Spleen (tissue), 11 donors: ENCODE results near the gene FLAD1. TPM values are rescaled to one million over a fixed set of nuclear protein-coding genes. Genes with fewer than 3 reads are reported as not detected.
A peak's percentile ranks its signal among the peaks of the same experiment; 100 is the strongest.

ENCODE experiments used
- DNase-seq: peaks from one replicate; pipeline ENCODE4 v3.0.0-alpha.2; 2020
- H3K27ac ChIP-seq, 8 donors: fragments of 200-600 bp; sonication (generic) in 7 of 8; 1 replicate in 4 of 8; 2 replicates in 4 of 8; pipeline versions ENCODE4 v1.5.0 to v1.8.0; 2016 to 2021; ENCODE audit warnings: inconsistent platforms in 4 of 8, mild to moderate bottlenecking in 4 of 8, moderate library complexity in 1 of 8
- H3K27me3 ChIP-seq, 7 donors: fragments of 200-600 bp; sonication (generic) in 6 of 7; replicated peaks in 1 of 7; 1 replicate in 4 of 7; 2 replicates in 3 of 7; pipeline versions ENCODE4 v1.5.0 to v1.8.0; 2016 to 2021; ENCODE audit warnings: inconsistent platforms in 3 of 7, mild to moderate bottlenecking in 1 of 7
- H3K36me3 ChIP-seq, 6 donors: fragments of 200-600 bp; sonication (generic) in 5 of 6; 1 replicate in 4 of 6; 2 replicates in 2 of 6; pipeline versions ENCODE4 v1.5.0 to v1.8.0; 2016 to 2021; ENCODE audit warnings: inconsistent platforms in 2 of 6
- H3K4me1 ChIP-seq, 6 donors: fragments of 200-600 bp; sonication (generic) in 5 of 6; 1 replicate in 3 of 6; 2 replicates in 3 of 6; pipeline versions ENCODE4 v1.5.0 to v1.8.0; 2016 to 2021; ENCODE audit warnings: inconsistent platforms in 3 of 6
- H3K4me3 ChIP-seq, 8 donors: fragments of 200-600 bp; sonication (generic) in 7 of 8; 1 replicate in 4 of 8; 2 replicates in 4 of 8; pipeline versions ENCODE4 v1.5.0 to v1.8.0; 2016 to 2021; ENCODE audit warnings: inconsistent platforms in 4 of 8, mild to moderate bottlenecking in 4 of 8, moderate library complexity in 2 of 8
- H3K9me3 ChIP-seq, 8 donors: fragments of 200-600 bp; sonication (generic) in 7 of 8; 1 replicate in 4 of 8; 2 replicates in 4 of 8; pipeline versions ENCODE4 v1.5.0 to v1.8.0; 2016 to 2021; ENCODE audit warnings: inconsistent platforms in 4 of 8
- CTCF ChIP-seq, 11 experiments: fragments of 200-600 bp in 7 of 11; fragments of 450-650 bp in 4 of 11; sonication (generic) in 4 of 11; IDR thresholded peaks in 8 of 11; conservative IDR thresholded peaks in 3 of 11; 1 replicate in 7 of 11; 2 replicates in 4 of 11; pipeline versions ENCODE4 v1.4.0 to v1.8.0; 2016 to 2021; ENCODE audit warnings: antibody characterized with exemption in 11 of 11, inconsistent platforms in 4 of 11, mild to moderate bottlenecking in 1 of 11
- POLR2A ChIP-seq, 3 donors: fragments of 450-650 bp; IDR thresholded peaks; one replicate each; pipeline ENCODE4 v1.5.1; 2017; ENCODE audit warnings: antibody characterized with exemption in 3 of 3, mild to moderate bottlenecking in 1 of 3
- POLR2AphosphoS5 ChIP-seq, 3 donors: sonication (generic); formaldehyde crosslinking; IDR thresholded peaks; one replicate each; pipeline ENCODE4 v1.5.1; 2017; ENCODE audit warnings: antibody characterized with exemption in 3 of 3
- WGBS, 5 donors: extraction: QIAGEN DNeasy Blood & Tissue Kit in 3 of 5; methylation state at CpG; one replicate each; pipeline versions ENCODE4 v1.1.5 to v1.1.7; 2013 to 2018; 5-methylcytosine and 5-hydroxymethylcytosine counted together
- intact Hi-C: fragments of 100-400 bp; cut with DNase I; formaldehyde crosslinking; loops from one replicate; pipeline ENCODE4 v1.15.0; 2023; ENCODE audit warnings: low total_unique reads
- polyA plus RNA-seq, 3 donors: library from polyadenylated mRNA; stranded (reverse); fragments of 200-250 nt; gene quantifications; one replicate each; pipeline ENCODE4 v1.2.1, GENCODE V29; 2013
- total RNA-seq, 7 donors: library from RNA; depleted of rRNA in 3 of 7; stranded (reverse); fragments of >200 nt in 3 of 7; fragmentation: NEBNext Ultra II Directional in 4 of 7; extraction: Animal tissue kit (Norgen Biotek cat#: 25700) in 4 of 7; gene quantifications; one replicate each; pipeline versions ENCODE4 v1.1.0 to v1.2.1, GENCODE V29; 2016 to 2021
- donor health status: healthy with polysubstance abuse.
- donor health status: DM: no; HTN: no; CAD: no; lungs with moderate emphysema.
- donor health status: DM: no; HTN: no; CAD: no.
- donor health status: Bipolar disorder and iron deficiency.
- donor health status: healthy.
- donor health status: DM: no; HTN: no; CAD: no.
- donor health status: DM: yes; HTN: yes; CAD: no.

FLAD1 gene
- total and polyA plus RNA-seq, 10 donors = 27.1 to 43.4 (median 31.6) TPM

GRCh38 chr1:155012776-155013602 is 29.8 kb downstream of the FLAD1 start:
- no peaks in the 10 kb centered on the region for H3K9me3 ChIP-seq
- peaks cover 0 to 45% (median 19%) of the 10 kb centered on the region in 6 donors for H3K36me3 ChIP-seq
- H3K27ac ChIP-seq = peak overlapping the region in 7 of 8 donors; percentile 60 to 99 (median 95)
- no peaks in the 10 kb centered on the region for H3K27me3 ChIP-seq
- intact Hi-C loops = no loop called here
- H3K4me1 ChIP-seq = peaks cover 43 to 100% (median 100%) of the 10 kb centered on the region in 6 donors
- WGBS, 5 donors = 52 to 88% (median 65%) methylated on average over 2 to 3 of the region's 3 CpGs
- DNase-seq = peak; percentile 69
- TF ChIP-seq CTCF (IDR thresholded peaks at IDR 0.05 in 8 of 11, conservative IDR thresholded peaks at IDR 0.05 in 3 of 11) (no peak), POLR2A (IDR thresholded peaks at IDR 0.05) (no peak), POLR2AphosphoS5 (IDR thresholded peaks at IDR 0.05) (no peak)
- peak overlapping the region in 1 of 8 donors; percentile 76 for H3K4me3 ChIP-seq

- DNase-seq = no peak
- Histone ChIP-seq H3K27ac (peak overlapping the region in 7 of 8 donors; percentile 60 to 99 (median 95)), H3K4me1 (peaks cover 47 to 100% (median 100%) of the 10 kb centered on the region in 6 donors), H3K36me3 (peaks cover 0 to 45% (median 19%) of the 10 kb centered on the region in 6 donors), H3K4me3 (peak overlapping the region in 1 of 8 donors; percentile 30), H3K9me3 (no peaks in the 10 kb centered on the region), H3K27me3 (no peaks in the 10 kb centered on the region)
- TF ChIP-seq CTCF (IDR thresholded peaks at IDR 0.05 in 8 of 11, conservative IDR thresholded peaks at IDR 0.05 in 3 of 11) (no peak), POLR2AphosphoS5 (IDR thresholded peaks at IDR 0.05) (peak in 1 of 3 donors; percentile 45)
- whole genome bisulfite sequencing, 5 donors = 14 to 21% (median 19%) methylated on average over 4 to 8 of the region's 8 CpGs
- intact Hi-C loops = no loop called here
These were observed 30.5 kb downstream of the FLAD1 start for GRCh38 chr1:155013632-155014031.

GRCh38 chr1:155014709-155015508 is 31.8 kb downstream of the FLAD1 start:
- TF ChIP-seq POLR2A (IDR thresholded peaks at IDR 0.05) = no peak
- peak in 1 of 3 donors; percentile 55 for TF ChIP-seq POLR2AphosphoS5 (IDR thresholded peaks at IDR 0.05)
- Histone ChIP-seq H3K27me3 (no peaks in the 10 kb centered on the region), H3K36me3 (peaks cover 0 to 45% (median 19%) of the 10 kb centered on the region in 6 donors), H3K27ac (peak overlapping the region in 5 of 8 donors; percentile 29 to 99 (median 96)), H3K4me1 (peaks cover 47 to 100% (median 96%) of the 10 kb centered on the region in 6 donors), H3K4me3 (no peak overlapping the region), H3K9me3 (no peaks in the 10 kb centered on the region)
- DNase-seq = no peak
- WGBS, 5 donors = 88 to 96% (median 91%) methylated on average over 15 to 31 of the region's 31 CpGs
- intact Hi-C loops = no loop called here

- intact Hi-C loops = no loop called here
- H3K4me3 ChIP-seq = peak overlapping the region in 1 of 8 donors; percentile 72
- peak in 1 of 3 donors; percentile 52 for TF ChIP-seq POLR2AphosphoS5 (IDR thresholded peaks at IDR 0.05)
- no peak for TF ChIP-seq CTCF (IDR thresholded peaks at IDR 0.05 in 8 of 11, conservative IDR thresholded peaks at IDR 0.05 in 3 of 11)
- H3K27me3 ChIP-seq = no peaks in the 10 kb centered on the region
- WGBS, 5 donors = 85 to 90% (median 86%) methylated on average over 16 of the region's 16 CpGs
- H3K9me3 ChIP-seq = no peaks in the 10 kb centered on the region
- H3K4me1 ChIP-seq = peaks cover 47 to 93% (median 89%) of the 10 kb centered on the region in 6 donors
- DNase-seq = peak; percentile 82
- H3K36me3 ChIP-seq = peaks cover 0 to 45% (median 19%) of the 10 kb centered on the region in 6 donors
- peak overlapping the region in 7 of 8 donors; percentile 78 to 99 (median 88) for H3K27ac ChIP-seq
These were observed 32.5 kb downstream of the FLAD1 start for GRCh38 chr1:155015527-155016230.
